ENCODE data around the gene BSDC1. TPM values are rescaled to one million over a fixed set of nuclear protein-coding genes. Genes with fewer than 3 reads are reported as not detected.

Gene BSDC1
- total and polyA plus RNA-seq, 2 of the 13 experiments (the other 11 are each of a cell fraction or from before 2014, with no cell fraction given) = 40.3 to 64.2 TPM

GRCh38 chr1:32351399-32352238, 42.6 kb downstream of the BSDC1 start (continued):
- peak; percentile 35; the same call in 1 of the 2 replicates for TF ChIP-seq ZNF256 (CRISPR knock-in tag; conservative IDR thresholded peaks at IDR 0.05)
- TF ChIP-seq ZNF558 (CRISPR knock-in tag; IDR thresholded peaks at IDR 0.05; ENCODE audit: borderline replicate concordance) = no peak
- peak; percentile 65; the same call in 1 of the 2 replicates for TF ChIP-seq BRF2 (CRISPR knock-in tag; IDR thresholded peaks at IDR 0.05)
- TF ChIP-seq, protein P1, sequence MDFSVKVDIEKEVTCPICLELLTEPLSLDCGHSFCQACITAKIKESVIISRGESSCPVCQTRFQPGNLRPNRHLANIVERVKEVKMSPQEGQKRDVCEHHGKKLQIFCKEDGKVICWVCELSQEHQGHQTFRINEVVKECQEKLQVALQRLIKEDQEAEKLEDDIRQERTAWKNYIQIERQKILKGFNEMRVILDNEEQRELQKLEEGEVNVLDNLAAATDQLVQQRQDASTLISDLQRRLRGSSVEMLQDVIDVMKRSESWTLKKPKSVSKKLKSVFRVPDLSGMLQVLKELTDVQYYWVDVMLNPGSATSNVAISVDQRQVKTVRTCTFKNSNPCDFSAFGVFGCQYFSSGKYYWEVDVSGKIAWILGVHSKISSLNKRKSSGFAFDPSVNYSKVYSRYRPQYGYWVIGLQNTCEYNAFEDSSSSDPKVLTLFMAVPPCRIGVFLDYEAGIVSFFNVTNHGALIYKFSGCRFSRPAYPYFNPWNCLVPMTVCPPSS (IDR thresholded peaks at IDR 0.05) = no peak
- TF ChIP-seq ZC3H4 (CRISPR knock-in tag; IDR thresholded peaks at IDR 0.05; ENCODE audit: borderline replicate concordance) = no peak
- no peak; the same call in 1 of the 2 replicates for TF ChIP-seq GABPA (IDR thresholded peaks at IDR 0.05; ENCODE audit: low read depth, low read length)
- peak; percentile 57; the same call in 1 of the 2 replicates for TF ChIP-seq GABPA (CRISPR knock-in tag; IDR thresholded peaks at IDR 0.05; ENCODE audit: low read depth)
- TF ChIP-seq CENPX (CRISPR knock-in tag; IDR thresholded peaks at IDR 0.05) = no peak
- TF ChIP-seq ARNT (IDR thresholded peaks at IDR 0.05) = no peak
- TF ChIP-seq TRAFD1 (CRISPR knock-in tag; IDR thresholded peaks at IDR 0.05; ENCODE audit: borderline replicate concordance) = no peak
- 0 out of 2 replicates have a peak, but pooled peaks have one; percentile 58 for TF ChIP-seq ZNF570 (CRISPR knock-in tag; IDR thresholded peaks at IDR 0.05; ENCODE audit: borderline replicate concordance)
- peak; percentile 27; the same call in 1 of the 2 replicates for TF ChIP-seq REL (CRISPR knock-in tag; conservative IDR thresholded peaks at IDR 0.05)
- TF ChIP-seq, protein P2, sequence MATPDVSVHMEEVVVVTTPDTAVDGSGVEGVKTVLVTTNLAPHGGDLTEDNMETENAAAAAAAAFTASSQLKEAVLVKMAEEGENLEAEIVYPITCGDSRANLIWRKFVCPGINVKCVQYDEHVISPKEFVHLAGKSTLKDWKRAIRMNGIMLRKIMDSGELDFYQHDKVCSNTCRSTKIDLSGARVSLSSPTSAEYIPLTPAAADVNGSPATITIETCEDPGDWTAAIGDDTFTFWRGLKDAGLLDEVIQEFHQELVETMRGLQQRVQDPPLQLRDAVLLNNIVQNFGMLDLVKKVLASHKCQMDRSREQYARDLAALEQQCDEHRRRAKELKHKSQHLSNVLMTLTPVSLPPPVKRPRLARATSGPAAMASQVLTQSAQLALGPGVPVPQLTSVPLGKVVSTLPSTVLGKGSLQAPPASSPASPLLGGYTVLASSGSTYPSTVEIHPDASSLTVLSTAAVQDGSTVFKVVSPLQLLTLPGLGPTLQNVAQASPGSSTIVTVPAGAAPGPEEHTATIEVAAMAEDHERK (CRISPR knock-in tag; IDR thresholded peaks at IDR 0.05; ENCODE audit: low read depth) = 0 out of 2 replicates have a peak, but pooled peaks have one; percentile 60
- no peak for TF ChIP-seq PHB2 (IDR thresholded peaks at IDR 0.05; ENCODE audit: partially characterized antibody)
- TF ChIP-seq SKI (IDR thresholded peaks at IDR 0.05; ENCODE audit: partially characterized antibody) = peak; percentile 52

All from HepG2 (cell line).